K562 (cell line): ENCODE measurements around the gene RASGRP2. TPM values are rescaled to one million over a fixed set of nuclear protein-coding genes. Genes with fewer than 3 reads are reported as not detected.
A peak's percentile ranks its signal among the peaks of the same experiment; 100 is the strongest.

Experiments used
- ARHGAP35 ChIP-seq: fragments of 450-650 bp; IDR thresholded peaks from 2 replicates; pipeline ENCODE4 v1.6.1; 2018; ENCODE audit not compliant: partially characterized antibody
- CBFA2T3 ChIP-seq: fragments of 450-650 bp; IDR thresholded peaks from 2 replicates; pipeline ENCODE4 v1.6.1; 2017
- CBX1 ChIP-seq: sonication (generic); IDR thresholded peaks from 2 replicates; pipeline ENCODE4 v1.6.1; 2016; ENCODE audit warnings: antibody characterized with exemption, low read depth, mild to moderate bottlenecking
- EZH2 ChIP-seq: IDR thresholded peaks from 2 replicates; pipeline ENCODE4 v1.6.1; 2012; ENCODE audit warnings: low read depth, mild to moderate bottlenecking, inconsistent platforms, low read length, borderline replicate concordance
- GTF2E2 ChIP-seq: fragments of 200-800 bp; sonication (Bioruptor generic); IDR thresholded peaks from 2 replicates; pipeline ENCODE4 v1.6.1; 2016; ENCODE audit warnings: missing genetic modification characterization, missing compliant biosample characterization
- HMG20B ChIP-seq: fragments of 250-450 bp; sonication (Bioruptor Pico); IDR thresholded peaks from 2 replicates; pipeline ENCODE4 v1.5.0; 2021; ENCODE audit warnings: mild to moderate bottlenecking
- MYC ChIP-seq, 2 experiments: fragments of 250-450 bp in 1 of 2; sonication (Bioruptor Pico) in 1 of 2; IDR thresholded peaks; 2 replicates each; pipeline versions ENCODE4 v1.5.1 to v1.6.1; 2012 to 2021; ENCODE audit warnings: low read depth in 2 of 2, borderline replicate concordance in 1 of 2, improper control_type of control experiment in 1 of 2, low read length in 1 of 2, mild to moderate bottlenecking in 1 of 2, moderate library complexity in 1 of 2
- NFE2L1 ChIP-seq: fragments of 450-650 bp; IDR thresholded peaks from 2 replicates; pipeline ENCODE4 v1.6.1; 2016; ENCODE audit warnings: missing genetic modification characterization, low read depth, mild to moderate bottlenecking, missing compliant biosample characterization, moderate library complexity, borderline replicate concordance
- NONO ChIP-seq, 2 experiments: fragments of 200-400 bp in 1 of 2; fragments of 450-650 bp in 1 of 2; formaldehyde crosslinking in 1 of 2; IDR thresholded peaks; 2 replicates each; pipeline ENCODE4 v1.6.1; 2017; ENCODE audit warnings: low read depth in 2 of 2, mild to moderate bottlenecking in 2 of 2, moderate library complexity in 2 of 2, low read length in 1 of 2
- RBM34 ChIP-seq: fragments of 200-400 bp; formaldehyde crosslinking; IDR thresholded peaks from 2 replicates; pipeline ENCODE4 v1.6.1; 2018; ENCODE audit warnings: low read length, borderline replicate concordance; ENCODE audit not compliant: insufficient read depth
- RFX5 ChIP-seq: IDR thresholded peaks from 2 replicates; pipeline ENCODE4 v1.6.1; 2011; ENCODE audit warnings: low read depth, mild to moderate bottlenecking, improper control_type of control experiment, low read length
- UBTF ChIP-seq, 2 experiments: IDR thresholded peaks; 2 replicates each; pipeline ENCODE4 v1.6.1; 2012; ENCODE audit warnings: improper control_type of control experiment in 2 of 2, low read depth in 2 of 2, low read length in 2 of 2, borderline replicate concordance in 1 of 2
- ZFP1 ChIP-seq: fragments of 450-650 bp; formaldehyde crosslinking; IDR thresholded peaks from 2 replicates; pipeline ENCODE4 v1.4.0; 2020; ENCODE audit warnings: mild to moderate bottlenecking, mixed read lengths
- ZNF134 ChIP-seq: fragments of 250-450 bp; sonication (Bioruptor Pico); conservative IDR thresholded peaks from 2 replicates; pipeline ENCODE4 v1.4.0; 2020
- ZNF277 ChIP-seq: fragments of 250-450 bp; sonication (Bioruptor Pico); IDR thresholded peaks from 2 replicates; pipeline ENCODE4 v1.8.0; 2022; ENCODE audit warnings: inconsistent platforms, mild to moderate bottlenecking, moderate library complexity, borderline replicate concordance
- ZNF395 ChIP-seq: fragments of 200-800 bp; sonication (Bioruptor generic); IDR thresholded peaks from 2 replicates; pipeline ENCODE4 v1.6.1; 2017; ENCODE audit warnings: missing genetic modification characterization, missing compliant biosample characterization
- ZNF449 ChIP-seq: fragments of 250-450 bp; sonication (Bioruptor Pico); IDR thresholded peaks from 2 replicates; pipeline ENCODE4 v1.8.0; 2022; ENCODE audit warnings: moderate library complexity, mild to moderate bottlenecking, inconsistent platforms
- ZNF696 ChIP-seq: fragments of 250-450 bp; sonication (Bioruptor Pico); conservative IDR thresholded peaks from 2 replicates; pipeline ENCODE4 v1.4.0; 2020; ENCODE audit warnings: mild to moderate bottlenecking, moderate library complexity
- ZNF77 ChIP-seq: fragments of 250-450 bp; sonication (Bioruptor Pico); IDR thresholded peaks from 2 replicates; pipeline ENCODE4 v1.5.0; 2020
- polyA plus RNA-seq, 8 experiments: library from polyadenylated mRNA; depleted of rRNA in 4 of 8; stranded (reverse) in 5 of 8; unstranded in 3 of 8; fragments of >200 nt; fragmentation: Nextera tagmentation in 2 of 8; fragmentation: Illumina TruSeq in 1 of 8; extraction: Ambion mirVana in 2 of 8; extraction: Trizol in 1 of 8; gene quantifications; 2 replicates each; pipeline versions ENCODE4 v1.2.1 to v1.2.3, GENCODE V29; 2011 to 2014; ENCODE audit warnings: inconsistent platforms in 1 of 8, missing spikeins in 1 of 8
- total RNA-seq, 7 experiments: library from RNA; depleted of rRNA in 6 of 7; stranded (reverse); fragments of >200 nt in 6 of 7; fragmentation: Illumina TruSeq in 2 of 7; extraction: Trizol in 2 of 7; gene quantifications; 2 replicates each; pipeline versions ENCODE4 v1.2.1 to v1.2.3, GENCODE V29; 2011 to 2021; ENCODE audit warnings: low replicate concordance in 1 of 7

Gene RASGRP2
- total and polyA plus RNA-seq, 9 of the 15 experiments (the other 6 are each of a cell fraction or from before 2014, with no cell fraction given) = 0.87 to 22.7 (median 5.5) TPM

GRCh38 chr11:64778473-64779298, 34.7 kb upstream of the RASGRP2 start, which contains the start of gene SF1 (continued):
- no peak for TF ChIP-seq RFX5
- no peak for TF ChIP-seq ZNF134
- TF ChIP-seq CBFA2T3 = no peak
- no peak for TF ChIP-seq NONO (IDR thresholded peaks at IDR 0.05; ENCODE audit: low read depth in 2 of 2, low read length in 1 of 2)
- no peak for TF ChIP-seq RBM34
- no peak for TF ChIP-seq HMG20B
- no peak for TF ChIP-seq ZNF277 (CRISPR knock-in tag)
- no peak for TF ChIP-seq EZH2
- 0 out of 4 replicates have a peak, but pooled peaks of 1 of the 2 experiments have one; percentile 41 for TF ChIP-seq UBTF (IDR thresholded peaks at IDR 0.05; ENCODE audit: borderline replicate concordance in 1 of 2, low read depth in 2 of 2, low read length in 2 of 2)
- TF ChIP-seq ZNF77 (CRISPR knock-in tag) = no peak
- TF ChIP-seq ARHGAP35 = peak; percentile 92
- TF ChIP-seq CBX1 = no peak
- TF ChIP-seq GTF2E2 = no peak; the same call in 1 of the 2 replicates
- TF ChIP-seq MYC (IDR thresholded peaks at IDR 0.05; ENCODE audit: low read depth, low read length) = no peak
- TF ChIP-seq MYC (CRISPR knock-in tag; IDR thresholded peaks at IDR 0.05; ENCODE audit: borderline replicate concordance, low read depth) = no peak
- TF ChIP-seq ZFP1 = no peak
- no peak for TF ChIP-seq NFE2L1 (tag)
- TF ChIP-seq ZNF395 (CRISPR knock-in tag) = no peak
- no peak for TF ChIP-seq ZNF449 (CRISPR knock-in tag)
- TF ChIP-seq ZNF696 = no peak
